ENCODE measurements around the gene IPMK.

GRCh38 chr10:58266826-58267712 is 625 bp downstream of the IPMK start:
- TF ChIP-seq, protein P1, sequence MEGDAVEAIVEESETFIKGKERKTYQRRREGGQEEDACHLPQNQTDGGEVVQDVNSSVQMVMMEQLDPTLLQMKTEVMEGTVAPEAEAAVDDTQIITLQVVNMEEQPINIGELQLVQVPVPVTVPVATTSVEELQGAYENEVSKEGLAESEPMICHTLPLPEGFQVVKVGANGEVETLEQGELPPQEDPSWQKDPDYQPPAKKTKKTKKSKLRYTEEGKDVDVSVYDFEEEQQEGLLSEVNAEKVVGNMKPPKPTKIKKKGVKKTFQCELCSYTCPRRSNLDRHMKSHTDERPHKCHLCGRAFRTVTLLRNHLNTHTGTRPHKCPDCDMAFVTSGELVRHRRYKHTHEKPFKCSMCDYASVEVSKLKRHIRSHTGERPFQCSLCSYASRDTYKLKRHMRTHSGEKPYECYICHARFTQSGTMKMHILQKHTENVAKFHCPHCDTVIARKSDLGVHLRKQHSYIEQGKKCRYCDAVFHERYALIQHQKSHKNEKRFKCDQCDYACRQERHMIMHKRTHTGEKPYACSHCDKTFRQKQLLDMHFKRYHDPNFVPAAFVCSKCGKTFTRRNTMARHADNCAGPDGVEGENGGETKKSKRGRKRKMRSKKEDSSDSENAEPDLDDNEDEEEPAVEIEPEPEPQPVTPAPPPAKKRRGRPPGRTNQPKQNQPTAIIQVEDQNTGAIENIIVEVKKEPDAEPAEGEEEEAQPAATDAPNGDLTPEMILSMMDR (IDR thresholded peaks at IDR 0.05; ENCODE audit: low read depth, low read length, poor library complexity, severe bottlenecking) = no peak
- TF ChIP-seq EZH2phosphoT487 (IDR thresholded peaks at IDR 0.05; ENCODE audit: borderline replicate concordance, low read length) = no peak

Measured in DOHH2 (cell line).